Stimulated activated CD4-positive, alpha-beta T cell treated with anti-CD3 and anti-CD28 coated beads, Interleukin-2, amount 100 ng/mL, for 24 hours (primary cell): Measurements from ENCODE around the gene PARD3.

Experiments
- DNase-seq, 2 donors: peaks; one replicate each; pipeline ENCODE4 v3.0.0-alpha.2; 2020

The PARD3 gene

GRCh38 chr10:34821587-34822585 lies 6.8 kb upstream of the PARD3 start:
- no peak for DNase-seq

DNA sequence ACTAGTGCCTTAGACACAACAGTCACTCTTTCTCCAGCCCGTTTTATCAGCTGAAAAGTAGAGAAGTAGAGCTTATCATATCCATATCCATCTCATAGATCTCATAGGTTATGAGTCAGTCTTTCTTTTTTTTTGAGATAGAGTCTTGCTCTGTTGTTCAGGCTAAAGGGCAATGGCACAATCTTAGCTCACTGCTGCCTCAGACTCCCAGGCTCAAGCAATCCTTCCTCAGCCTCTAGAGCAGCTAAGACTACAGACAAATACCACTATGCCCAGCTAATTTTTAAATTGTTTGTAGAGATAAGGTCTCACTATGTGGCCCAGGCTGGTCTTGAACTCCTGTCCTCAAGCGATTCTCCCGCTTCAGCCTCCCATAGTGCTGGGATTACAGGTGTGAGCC lies 2.5 kb upstream of the PARD3 start:
- no peak for DNase-seq

GRCh38 chr10:34817054-34817453 lies 2.0 kb upstream of the PARD3 start:
- DNase-seq: no peak

- no peak for DNase-seq
These were observed 1.5 kb upstream of the PARD3 start for GRCh38 chr10:34816501-34817002.

GRCh38 chr10:34816085-34816496 lies 995 bp upstream of the PARD3 start:
- peak in 1 of 2 donors; percentile 10 for DNase-seq

DNA sequence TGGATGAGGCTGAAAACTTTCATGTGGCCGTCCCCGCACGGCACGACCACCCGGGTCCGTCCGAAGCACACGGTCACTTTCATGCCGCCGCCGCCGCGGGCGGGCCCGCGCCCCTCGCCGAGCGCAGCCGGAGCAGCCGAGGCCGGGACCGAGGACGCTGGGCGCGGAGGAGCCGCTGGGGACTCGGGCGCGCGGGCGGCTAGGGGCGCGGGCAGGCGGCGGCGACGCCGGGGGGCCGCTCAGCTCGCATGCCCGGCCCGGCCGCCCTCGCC lies 247 bp downstream of the PARD3 start:
- no peak for DNase-seq

GRCh38 chr10:34814223-34814912 lies 728 bp downstream of the PARD3 start:
- peak in 1 of 2 donors; percentile 16 for DNase-seq

DNA sequence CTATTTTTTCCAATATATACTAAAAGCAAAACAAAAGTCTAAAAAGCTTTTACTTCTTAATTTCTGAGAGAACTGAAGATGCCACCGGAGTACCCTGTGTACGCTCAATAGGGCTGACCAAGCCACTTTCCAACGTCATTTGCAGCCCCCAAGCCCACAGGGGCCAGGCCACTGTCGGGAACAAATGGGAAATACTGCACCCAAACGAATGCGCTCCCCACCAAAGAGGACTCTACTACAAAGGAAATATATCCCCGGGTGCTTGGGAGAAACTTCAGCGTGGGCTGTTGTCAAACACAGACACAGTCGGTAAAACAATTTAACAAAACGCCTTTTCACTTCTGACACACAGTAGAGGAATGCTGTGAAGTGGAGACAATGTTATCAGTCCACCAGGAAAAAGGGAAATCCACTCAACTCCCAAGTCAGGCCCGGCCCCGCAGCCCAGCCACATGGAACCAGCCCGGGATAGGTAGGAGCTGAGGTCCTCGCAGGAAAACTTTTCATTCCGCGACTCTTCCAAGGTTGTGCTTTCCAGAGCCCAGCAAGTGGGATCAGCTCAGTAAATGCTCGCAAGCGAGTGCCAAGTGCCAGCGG lies 1.4 kb downstream of the PARD3 start:
- no peak for DNase-seq

DNA sequence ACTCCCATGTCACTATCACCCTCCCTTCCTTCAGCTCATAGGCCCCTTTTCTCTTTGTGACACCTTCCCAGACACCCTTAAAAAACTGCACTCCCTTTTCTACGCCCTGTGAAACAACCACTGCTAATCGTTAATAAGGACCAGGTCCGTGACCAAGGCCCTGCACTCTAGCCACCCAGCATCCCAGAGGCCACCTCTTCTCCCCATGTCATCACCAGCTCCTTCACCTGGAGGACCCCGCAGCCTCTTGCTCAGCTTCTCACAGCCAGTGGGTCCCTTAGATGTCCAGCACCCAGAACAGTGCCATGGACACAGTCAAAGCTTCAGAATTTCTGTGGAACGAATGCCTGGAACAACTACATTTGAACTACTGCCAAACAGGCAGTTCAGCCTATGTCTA lies 2.3 kb downstream of the PARD3 start:
- no peak for DNase-seq

GRCh38 chr10:34811968-34812514 lies 3.1 kb downstream of the PARD3 start:
- no peak for DNase-seq

DNA sequence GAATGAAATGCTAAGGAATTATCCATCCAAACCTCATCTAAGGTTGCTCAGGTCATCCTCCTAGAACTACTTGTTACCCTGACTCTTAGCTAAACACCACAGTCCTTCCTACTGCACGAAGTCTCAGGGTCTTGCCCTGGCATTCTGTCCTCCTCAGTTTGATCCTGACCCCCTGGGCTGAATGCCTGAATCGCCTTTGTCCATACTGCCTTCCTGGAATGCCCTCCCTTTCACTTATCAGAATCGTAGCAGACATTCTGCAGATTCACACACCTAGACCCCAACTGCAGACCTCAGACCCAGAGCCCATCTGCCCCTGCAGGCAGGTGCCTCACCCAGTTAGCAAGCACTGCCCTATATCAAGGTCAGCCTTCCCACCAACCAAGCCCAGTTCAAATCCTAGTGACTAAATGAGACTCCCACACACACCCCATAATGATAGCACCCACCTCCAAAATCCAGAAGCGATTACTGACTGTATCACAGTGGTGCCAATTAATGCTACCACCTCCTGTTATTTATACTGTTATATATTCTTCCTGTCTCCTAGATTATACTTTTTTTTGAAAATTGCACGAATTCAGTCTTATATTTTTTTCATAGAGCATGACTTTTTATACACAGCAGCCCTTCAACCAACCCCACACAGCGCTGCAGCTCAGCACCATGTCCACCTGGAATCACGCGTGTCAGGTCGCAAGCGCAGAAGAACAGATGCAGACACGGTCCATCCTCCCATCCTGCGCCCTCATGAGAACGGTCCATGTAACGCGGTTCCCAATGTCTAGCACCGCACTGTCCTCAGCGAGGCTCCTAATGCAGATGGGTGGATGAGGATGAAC lies 3.7 kb downstream of the PARD3 start:
- no peak for DNase-seq

GRCh38 chr10:34809796-34810195 lies 5.3 kb downstream of the PARD3 start:
- no peak for DNase-seq

- DNase-seq: no peak
These were observed 6.0 kb downstream of the PARD3 start for GRCh38 chr10:34808801-34809745.

DNA sequence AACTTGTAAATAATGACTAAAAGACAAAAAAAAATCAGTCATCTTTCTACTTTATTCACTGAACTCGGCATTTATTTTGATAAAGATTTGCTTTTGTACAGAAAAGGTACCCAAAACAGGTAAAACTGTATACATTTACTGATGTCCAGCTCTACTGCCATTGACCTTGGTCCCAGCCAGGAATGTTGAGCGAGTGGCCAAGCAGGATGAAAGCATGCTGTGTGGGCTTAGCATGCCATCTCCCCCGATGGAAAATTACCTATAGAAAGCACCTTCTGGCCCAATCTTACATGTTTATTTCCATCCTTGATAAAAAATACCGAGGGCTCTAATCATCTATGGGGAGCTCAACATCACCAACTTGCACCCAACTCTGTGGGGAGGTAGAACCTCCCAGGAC lies 6.8 kb downstream of the PARD3 start:
- DNase-seq: no peak

DNA sequence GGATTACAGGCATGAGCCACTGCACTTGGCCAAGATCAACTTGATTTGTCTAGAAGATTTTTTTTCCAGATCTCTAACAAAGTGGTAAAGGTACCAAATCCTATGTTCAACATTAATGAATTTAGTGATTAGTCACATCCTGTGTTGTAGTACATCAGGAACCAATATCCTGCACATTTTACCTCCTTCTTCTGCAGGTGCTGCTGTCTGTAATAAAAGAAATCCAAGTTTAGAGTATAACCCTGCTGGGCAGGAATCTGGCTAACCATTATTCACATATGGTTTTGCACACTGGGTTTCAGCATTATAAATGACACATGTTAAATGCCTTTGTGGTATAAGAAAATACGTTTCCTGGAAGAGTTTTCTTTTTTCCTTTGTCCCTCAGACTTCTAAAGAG lies 10.8 kb downstream of the PARD3 start:
- no peak for DNase-seq

DNA sequence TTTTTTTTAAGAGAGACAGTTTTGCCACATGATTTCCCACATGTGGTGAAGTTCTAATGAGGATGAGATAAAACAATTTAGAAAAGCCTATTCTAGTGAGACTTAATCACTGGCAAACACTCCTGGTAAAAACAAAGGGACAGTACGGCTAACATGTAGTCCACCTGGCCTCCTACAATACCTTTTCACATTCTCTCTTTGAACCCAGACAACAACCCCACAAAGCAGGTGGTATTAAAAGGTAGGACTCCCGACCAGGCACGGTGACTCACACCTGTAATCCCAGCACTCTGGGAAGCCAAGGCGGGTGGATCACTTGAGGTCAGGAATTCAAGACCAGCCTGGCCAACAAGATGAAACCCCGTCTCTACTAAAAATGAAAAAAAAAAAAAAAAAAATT lies 12.4 kb downstream of the PARD3 start:
- no peak for DNase-seq

- no peak for DNase-seq
These were observed 13.9 kb downstream of the PARD3 start for GRCh38 chr10:34801097-34801733.

DNA sequence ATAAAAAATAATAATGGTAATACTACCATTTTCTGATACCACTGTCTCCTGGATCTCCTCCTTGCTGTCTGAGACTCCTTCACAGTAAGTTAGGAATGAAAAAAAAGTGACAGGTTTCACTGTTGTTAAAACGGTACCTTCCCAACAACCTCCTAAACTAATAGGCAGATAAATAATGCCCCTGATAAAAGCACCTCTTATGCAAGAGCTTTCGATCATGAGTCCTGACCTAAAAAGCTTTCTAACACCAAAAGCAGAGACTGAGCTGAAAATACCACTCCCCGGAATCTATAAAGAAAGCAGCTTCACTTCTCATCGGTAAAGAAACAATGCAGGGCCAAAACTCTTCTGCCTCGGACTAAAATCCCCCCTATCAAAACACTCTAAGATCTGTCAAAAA lies 14.5 kb downstream of the PARD3 start:
- DNase-seq: no peak

DNA sequence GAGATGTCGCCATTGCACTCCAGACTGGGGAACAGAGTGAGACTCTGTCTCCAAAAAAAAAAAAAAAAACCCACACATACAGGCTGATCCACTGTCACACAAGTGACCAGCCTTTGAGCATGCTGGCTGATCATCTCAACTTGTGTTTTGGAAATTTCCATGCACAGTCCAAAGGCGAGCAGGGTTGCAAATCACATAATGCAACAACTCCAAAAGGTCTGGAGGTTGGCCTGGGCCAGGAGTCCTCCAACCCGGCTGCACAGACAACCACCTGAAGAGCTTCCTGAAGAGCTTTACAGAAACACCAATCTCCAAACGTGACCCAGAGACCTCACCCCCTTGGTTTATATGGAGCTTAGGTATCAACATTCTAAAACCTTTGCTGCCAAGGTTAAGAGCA lies 16.4 kb downstream of the PARD3 start:
- DNase-seq: no peak

DNA sequence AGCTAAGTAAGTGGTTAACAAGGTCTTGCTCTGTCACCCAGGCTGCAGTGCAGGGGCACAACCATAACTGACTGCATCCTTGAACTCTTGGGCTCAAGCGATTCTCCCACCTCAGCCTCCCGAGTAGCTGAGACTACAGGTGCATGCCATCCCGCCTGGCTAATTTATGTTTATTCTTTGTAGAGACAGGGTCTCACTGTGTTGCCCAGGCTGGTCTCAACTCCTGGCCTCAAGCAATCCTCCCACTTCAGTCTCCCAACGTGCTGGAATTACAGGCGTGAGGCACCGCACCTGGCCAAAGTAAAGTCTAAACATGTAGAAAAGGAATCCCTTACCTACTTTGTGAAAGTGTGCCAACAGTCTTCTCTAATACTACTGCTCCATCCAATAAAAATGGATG lies 17.9 kb downstream of the PARD3 start:
- no peak for DNase-seq

DNA sequence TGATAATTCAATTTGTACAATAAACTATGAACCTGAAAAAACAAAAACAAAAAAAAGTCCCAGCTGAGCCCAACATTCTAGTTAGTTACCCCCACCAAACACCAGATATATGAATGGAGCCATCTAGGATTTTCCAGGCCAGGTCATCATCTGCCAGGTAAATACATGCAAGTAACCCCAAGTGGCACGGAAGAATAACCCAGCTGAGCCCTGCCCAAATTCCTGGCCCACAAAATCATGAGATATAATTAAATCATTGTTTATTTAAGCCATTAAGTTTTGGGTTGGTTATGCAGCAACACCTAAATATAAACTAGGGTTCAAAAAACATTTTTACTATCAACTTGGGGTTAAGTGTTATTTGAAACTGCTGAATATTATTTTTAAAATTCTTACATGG lies 19.0 kb downstream of the PARD3 start:
- DNase-seq: no peak
